GM18526 (cell line): Measurements from ENCODE around the gene IL17C.

Experiments used
- POLR2A ChIP-seq: IDR thresholded peaks from 3 replicates; pipeline ENCODE4 v1.6.1; 2011; ENCODE audit not compliant: insufficient read length; ENCODE audit errors: extremely low read depth

Gene IL17C

GRCh38 chr16:88605186-88606147 is 32.9 kb upstream of the IL17C start:
- no peak for TF ChIP-seq POLR2A

DNA sequence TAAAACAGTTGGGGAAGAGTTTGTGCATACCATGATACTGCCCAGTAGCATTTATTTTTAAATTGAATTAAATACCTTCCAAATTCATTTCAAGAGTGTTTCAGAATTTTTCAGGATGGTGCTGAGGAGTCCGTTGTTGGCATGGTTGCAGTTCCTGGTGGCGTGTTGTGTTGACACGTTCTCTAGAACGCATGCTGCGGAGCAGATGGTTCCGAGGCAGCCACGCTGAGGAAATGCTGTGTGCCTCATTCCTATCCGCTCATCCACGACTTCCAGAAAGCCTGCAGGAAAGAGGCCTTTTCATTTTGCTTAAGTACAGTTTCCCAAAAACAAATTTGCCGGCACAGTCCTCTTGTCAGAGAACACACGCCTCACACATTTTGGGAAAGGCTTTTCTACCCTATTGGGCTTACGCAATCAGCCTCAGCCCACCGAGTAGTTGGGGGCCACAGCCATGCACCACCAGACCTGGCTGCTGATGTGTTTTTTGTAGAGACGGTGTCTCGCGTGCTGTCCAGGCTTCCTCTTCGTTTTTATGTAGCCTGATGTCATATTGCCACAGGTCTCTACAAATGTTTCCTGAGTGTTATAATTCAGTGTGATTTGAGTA is 32.1 kb upstream of the IL17C start:
- no peak for TF ChIP-seq POLR2A

GRCh38 chr16:88608076-88608475 is 30.3 kb upstream of the IL17C start:
- no peak for TF ChIP-seq POLR2A

DNA sequence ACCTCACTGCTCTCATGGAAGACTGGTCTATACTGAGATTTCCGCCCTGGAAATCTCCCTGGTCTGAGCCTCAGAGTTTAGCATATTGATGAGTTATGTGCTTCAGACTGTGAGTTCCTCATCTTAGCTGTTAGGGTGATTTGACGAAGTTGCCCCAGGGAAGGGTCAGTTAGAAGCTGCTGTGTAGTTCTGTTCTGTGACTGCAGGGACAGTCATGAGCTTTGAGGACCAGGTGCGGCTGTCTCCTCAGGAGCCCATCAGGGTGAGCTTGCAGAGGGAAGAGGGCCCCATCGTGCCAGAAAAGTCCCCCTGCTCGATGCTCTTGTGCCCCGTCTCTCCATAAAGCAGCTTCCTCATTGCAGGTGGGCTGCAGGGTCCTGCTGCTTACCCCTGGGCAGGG is 28.3 kb upstream of the IL17C start:
- no peak for TF ChIP-seq POLR2A

GRCh38 chr16:88610909-88611812 is 27.2 kb upstream of the IL17C start:
- TF ChIP-seq POLR2A: no peak

- TF ChIP-seq POLR2A: no peak
These were observed 25.1 kb upstream of the IL17C start for GRCh38 chr16:88613293-88613692.

DNA sequence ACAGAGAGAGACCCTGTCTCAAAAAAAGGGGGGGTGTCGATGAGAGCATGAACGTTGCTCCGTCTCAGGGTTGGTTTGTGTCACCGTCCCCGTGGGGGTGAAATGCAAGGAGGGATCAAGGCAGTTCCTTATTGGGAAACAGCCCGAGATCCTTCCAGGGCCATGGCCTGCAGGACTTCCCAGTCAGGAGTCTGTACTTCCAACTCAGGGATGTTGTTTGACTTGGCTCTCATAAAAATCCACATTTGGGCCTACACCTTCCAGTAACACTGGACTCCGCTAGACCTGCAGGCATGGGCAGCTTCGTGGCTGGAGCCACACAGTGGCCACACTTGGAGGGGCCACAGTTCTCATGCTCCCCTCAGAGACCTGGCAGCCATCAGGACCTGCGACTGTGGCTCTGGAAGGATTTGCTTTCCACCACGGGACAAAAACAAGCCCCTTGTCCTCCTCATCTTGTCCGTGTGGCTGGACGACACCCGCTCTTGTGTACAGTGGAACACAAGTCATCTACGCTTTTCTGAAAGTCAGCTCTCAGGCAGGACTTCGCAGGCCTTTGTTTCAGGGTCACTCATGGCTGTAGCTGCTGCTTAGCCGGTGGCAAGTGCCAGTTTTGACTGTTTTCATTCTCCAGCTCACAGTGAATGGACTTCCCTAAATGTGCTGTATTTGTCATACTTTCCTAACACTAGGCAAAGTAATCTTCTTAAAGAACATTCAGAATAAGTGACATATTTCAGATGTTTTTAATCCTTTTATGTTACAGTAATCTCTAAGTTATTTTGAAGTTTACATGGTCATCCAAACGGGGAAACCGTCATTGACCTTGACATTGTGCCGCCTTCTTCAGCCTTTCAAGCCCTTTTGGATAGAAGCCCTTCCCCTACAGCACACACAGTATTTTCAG is 24.2 kb upstream of the IL17C start:
- TF ChIP-seq POLR2A: no peak

DNA sequence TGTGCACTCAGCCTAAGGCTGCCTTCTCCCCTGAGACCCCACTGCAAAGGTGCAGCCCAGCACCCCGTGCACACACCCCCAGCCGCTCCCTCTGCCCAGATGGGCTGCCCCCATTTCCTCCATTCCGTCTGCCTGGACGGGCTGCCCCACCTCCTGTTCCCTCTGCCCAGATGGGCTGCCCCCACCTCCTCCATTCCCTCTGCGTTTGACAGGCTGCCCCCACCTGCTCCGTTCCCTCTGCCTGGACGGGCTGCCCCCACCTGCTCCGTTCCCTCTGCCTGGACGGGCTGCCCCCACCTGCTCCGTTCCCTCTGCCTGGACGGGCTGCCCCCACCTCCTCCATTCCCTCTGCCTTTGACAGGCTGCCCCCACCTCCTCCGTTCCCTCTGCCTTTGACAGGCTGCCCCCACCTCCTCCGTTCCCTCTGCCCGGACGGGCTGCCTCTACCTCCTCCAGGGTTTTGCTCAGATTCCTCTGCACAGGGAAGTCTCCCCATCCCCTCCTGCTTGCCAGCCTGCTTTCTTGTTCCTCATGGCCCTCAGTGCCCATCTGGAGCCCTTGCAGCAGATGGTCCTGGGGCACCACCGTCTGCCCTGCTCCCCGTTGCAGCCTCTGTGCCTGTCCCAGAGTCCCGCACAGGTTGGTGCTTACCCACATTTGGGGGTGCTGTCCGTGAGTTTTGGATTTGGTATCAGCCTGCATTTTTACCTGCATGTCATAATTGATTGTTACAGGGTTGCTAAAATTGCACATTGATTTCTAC is 23.4 kb upstream of the IL17C start:
- TF ChIP-seq POLR2A: no peak

- no peak for TF ChIP-seq POLR2A
These were observed 22.1 kb upstream of the IL17C start for GRCh38 chr16:88616320-88616719.

- TF ChIP-seq POLR2A: no peak
These were observed 21.6 kb upstream of the IL17C start for GRCh38 chr16:88616736-88617135.

- no peak for TF ChIP-seq POLR2A
These were observed 20.9 kb upstream of the IL17C start for GRCh38 chr16:88617268-88618031.

DNA sequence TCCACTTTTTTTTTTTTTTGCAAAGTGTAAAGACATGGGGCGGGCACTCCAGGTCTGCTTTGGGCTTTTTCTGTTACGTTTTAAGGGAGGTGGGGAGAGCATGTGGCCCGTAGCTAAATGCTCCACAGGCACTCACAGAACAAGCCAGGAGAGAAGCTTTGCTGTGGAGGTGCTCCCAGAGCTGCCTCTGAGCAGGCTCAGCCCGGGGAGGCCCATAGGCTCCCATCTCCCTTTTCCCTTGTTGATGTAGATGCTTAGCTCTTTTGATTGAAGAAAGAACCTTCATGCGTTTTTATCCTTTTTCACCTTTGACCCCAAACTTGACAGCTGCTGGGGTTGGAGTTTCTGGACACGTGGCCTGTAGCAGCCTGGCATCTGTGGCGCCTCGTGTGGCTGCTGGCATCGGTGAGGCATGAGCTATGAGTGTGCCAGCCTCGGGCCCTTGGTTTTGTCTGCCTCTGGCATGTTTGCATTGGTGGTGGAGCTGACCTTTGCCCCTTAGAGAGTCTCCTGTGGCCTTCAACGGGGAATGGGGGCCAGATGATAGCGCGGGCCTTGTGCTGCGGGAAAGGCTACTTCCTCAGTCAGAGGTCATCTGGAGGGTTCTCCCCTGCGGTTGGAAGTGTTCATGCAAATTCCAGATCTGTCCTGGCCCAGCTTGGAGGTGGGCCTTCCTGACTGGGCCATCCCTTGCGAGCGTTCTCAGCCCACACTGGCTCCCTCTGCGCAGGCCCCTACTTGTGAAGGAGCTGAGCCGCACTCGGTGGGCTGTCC is 20.0 kb upstream of the IL17C start:
- no peak for TF ChIP-seq POLR2A
